GM19452 (cell line): ENCODE data around the gene PTPRD.
"Not testable (repeated sequence)": the region's sequence is repeated elsewhere in the genome, so short reads cannot be mapped to it uniquely, and the experiment has no call there.

ENCODE experiments used
- ATAC-seq: cut with Tn5 transposase; IDR thresholded peaks from one replicate; pipeline ENCODE4 v1.9.1; 2021; ENCODE audit not compliant: unreplicated experiment

The PTPRD gene

DNA sequence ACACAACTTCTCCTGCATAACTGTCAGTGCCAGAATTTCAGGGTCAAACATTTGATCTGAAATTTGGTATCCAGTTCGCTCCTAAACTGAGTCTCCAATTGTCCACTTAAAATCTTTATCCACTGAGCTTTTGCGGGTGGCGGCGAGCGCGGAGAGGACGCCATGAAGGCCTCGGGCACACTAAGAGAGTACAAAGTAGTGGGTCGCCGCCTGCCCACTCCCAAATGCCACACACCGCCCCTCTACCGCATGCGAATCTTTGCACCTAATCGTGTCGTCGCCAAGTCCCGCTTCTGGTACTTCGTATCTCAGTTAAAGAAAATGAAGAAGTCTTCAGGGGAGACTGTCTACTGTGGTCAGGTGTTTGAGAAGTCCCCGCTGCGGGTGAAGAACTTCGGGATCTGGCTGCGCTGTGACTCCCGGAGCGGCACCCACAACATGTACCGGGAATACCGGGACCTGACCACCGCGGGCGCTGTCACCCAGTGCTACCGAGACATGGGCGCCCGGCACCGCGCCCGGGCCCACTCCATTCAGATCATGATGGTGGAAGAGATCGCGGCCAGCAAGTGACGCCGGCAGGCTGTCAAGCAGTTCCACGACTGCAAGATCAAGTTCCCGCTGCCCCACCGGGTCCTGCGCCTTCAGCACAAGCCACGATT is 1899.5 kb downstream of the PTPRD start:
- no peak for ATAC-seq

DNA sequence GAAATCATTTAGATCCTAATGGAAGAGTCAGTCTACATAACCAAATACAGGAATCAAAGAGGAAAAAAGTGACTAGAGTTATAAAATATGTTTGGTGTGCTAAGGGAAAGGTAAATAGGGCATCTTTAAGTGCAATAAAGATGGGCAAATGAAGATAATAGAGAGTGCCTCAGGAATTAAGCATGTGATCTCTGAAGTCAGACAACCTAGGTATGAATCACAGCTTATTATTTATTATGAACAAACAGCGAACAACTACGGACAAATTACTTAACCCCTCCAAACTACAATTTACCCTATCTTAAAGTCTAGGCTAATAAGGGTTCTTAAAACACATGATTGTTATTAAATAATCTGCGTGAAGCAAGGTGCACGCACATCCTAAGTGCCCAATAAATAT is 1903.1 kb downstream of the PTPRD start:
- ATAC-seq, result no peak

DNA sequence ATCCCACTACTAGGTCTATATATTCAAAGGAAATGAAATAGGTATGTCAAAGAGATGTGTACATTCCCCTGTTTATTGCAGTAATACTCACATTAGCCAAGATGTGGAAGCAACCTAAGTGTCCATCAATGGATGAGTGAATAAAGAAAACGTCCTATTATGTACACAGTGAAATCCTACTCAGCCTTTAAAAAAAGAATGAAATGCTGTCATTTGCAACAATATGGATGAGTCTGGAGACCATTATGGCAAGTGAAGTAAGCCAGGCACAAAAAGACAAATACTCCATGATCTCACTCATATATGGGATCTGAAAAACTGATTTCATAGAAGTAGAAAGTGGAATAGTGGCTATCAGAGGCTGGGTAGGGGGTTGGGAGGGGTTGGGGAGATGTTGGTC is 1904.1 kb downstream of the PTPRD start:
- no peak for ATAC-seq

DNA sequence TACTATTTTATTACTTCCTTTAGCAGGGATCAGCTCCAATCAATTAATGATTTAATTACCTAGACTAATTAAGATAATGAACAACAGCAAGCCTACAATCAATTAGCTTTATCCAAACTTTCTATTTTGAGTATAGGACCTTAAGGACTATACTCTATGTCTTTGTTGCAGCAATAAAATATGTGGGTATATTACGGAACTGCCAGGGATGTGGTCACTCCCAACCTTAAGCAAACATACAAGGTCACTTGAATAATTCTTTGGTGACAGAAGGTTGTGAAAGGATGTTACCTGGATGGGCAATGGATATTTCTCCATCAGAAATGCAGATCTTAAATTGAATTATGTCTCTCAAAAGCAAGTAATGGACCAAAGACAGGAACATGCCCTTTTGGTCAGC is 1905.8 kb downstream of the PTPRD start:
- ATAC-seq, result no peak

DNA sequence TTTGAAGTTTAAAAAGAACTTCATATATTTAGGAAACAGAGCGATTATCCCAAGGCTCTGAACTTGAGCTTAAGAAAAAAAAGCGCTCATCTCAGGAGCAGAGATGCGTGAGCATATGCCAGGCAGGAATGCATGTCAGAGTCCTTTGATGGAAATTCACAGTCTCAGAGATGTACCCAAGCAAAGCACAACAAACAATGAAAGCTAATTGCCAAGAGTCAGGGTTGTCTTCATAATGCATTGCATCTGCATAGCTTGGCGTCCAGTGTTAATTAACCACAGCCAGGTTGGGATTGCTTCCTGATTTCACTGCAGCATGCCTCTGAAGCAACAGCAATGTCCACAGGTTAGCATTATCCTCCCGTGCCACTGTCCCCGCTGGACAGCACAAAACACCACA is 1906.3 kb downstream of the PTPRD start:
- no peak for ATAC-seq

DNA sequence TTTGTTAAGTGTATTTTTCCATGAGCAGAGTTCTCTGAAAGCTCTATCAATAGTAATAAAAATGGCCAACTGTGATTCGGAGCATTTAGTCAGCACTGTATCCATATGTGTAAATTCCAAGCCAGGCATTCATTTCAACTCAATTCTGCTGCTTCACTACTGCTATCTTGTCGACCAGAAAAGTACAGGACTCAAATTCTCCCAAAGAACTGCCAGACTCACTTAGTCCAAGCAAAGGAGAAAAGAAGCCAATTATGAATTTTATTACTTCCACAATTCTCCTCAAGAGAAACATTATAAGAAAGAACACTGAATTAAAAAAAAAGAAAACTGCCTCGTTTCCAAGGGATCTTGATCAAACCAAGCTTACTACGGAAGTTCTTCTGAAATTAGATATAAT is 1906.9 kb downstream of the PTPRD start:
- no peak for ATAC-seq

DNA sequence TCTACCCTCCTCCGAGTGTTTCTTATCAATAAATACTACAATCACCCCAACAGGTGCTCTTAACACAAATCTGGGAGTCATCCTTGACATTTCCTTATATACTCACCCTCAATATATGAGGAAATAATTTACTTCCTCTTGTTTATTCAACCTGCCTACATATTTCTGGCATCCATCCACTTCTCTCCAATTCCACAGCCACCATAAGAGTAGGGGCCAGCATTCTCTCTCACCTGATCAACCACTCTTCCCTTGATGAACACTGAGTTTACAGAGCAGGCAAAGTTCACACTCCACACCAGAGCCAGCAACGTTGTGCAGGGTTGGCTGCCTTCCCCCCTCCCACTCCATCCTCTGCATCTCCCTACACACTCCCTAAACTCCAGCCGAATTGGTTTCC is 1908.9 kb downstream of the PTPRD start:
- ATAC-seq, result no peak

DNA sequence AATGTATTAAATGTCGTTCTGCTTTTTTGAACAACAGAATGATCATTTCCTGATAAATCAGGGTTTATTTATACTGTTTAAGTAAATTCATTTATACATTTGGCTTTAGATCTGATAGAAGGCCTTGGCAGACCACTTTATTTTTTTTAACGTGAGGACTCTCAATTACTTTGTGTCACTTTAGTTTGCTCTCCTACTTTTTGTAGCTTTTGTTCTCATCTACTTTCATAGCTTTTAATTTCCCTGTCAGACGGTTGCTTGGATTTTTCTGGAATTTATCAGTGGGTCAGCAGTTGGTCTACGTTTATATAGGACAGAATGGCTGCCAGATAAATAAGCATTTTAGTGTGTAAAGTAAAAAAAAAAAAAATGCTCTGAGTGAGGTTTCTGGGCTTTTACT is 1910.9 kb downstream of the PTPRD start:
- no peak for ATAC-seq

DNA sequence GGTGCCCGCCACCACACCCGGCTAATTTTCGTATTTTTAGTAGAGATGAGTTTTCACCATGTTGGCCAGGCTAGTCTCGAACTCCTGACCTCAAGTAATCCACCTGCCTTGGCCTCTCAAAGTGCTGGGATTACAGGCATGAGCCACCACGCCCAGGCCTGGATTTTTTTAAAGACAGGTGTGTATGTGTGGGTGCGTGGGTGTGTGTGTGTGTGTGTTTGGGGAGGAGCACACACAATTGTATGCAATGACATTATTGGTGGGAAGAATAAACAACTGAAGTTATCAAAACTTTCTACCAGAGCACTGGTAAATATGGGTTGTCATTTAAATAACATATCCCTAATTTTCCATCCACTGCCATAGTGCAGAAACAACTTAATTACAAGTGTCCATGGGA is 1915.2 kb downstream of the PTPRD start:
- ATAC-seq, result not testable (repeated sequence)

DNA sequence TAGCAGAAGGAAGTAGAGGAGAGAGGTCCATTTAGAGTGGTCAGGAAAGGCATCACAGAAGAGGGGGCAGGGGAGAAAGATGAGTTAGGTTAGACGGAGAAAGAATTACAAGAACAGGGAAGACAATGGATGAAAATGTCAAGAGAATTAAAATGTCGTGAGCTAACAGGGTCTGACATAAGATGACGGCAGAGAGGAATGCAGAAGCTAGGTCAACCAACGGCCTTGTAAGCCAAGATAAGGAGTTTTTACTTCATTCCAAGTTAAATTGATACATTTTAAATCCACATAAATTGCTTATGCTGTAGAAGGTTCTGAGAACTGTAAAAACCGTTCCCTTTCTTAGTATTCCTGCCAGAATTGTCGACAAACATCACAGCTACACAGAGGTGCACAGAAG is 1916.3 kb downstream of the PTPRD start:
- ATAC-seq, result no peak

DNA sequence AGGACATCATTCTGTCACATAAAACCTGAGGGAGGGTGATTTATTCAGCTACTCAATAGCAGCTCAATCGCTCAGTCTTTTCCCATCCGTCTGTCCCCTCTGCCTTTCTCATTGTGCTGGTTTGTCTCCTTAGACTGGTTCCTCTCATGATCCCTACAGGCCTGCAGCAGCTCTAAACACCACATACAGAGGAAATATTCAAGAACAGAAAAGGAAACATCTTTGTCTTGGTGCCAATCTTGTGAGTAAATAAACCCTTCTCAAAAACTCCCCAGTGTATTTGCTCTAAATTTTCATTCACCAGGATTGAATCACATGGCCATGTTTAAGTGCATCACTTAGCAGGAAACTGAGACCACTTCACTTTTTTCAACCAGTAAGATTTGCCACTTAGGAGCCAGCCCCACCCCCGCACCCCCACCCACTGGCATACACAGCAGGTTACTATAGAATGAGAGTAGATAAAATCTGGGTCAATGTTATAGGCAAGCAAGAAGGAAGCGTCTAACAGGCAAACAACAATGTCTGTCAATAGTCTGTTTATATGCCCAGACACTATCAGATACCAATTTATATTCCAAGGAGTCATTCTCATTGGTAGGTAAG is 1917.7 kb downstream of the PTPRD start:
- no peak for ATAC-seq

DNA sequence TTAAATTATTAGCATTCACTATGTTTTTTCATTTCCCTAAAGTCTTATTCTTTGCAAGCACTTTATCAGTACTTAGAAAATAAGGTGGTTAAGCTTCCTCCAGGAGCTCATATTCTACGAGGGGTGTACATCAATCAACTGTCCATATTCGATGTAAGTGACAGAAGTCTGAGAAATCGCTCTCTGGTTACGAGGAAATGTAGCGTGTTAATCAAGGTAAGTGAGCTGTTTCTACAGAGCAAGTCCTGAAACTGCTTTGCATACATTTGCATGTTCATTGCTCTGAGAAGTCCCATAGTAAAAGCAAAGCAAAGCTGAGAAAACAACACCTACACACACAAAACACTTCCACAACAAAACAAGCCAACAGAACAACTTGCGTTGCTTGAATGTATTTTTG is 1919.3 kb downstream of the PTPRD start:
- no peak for ATAC-seq

DNA sequence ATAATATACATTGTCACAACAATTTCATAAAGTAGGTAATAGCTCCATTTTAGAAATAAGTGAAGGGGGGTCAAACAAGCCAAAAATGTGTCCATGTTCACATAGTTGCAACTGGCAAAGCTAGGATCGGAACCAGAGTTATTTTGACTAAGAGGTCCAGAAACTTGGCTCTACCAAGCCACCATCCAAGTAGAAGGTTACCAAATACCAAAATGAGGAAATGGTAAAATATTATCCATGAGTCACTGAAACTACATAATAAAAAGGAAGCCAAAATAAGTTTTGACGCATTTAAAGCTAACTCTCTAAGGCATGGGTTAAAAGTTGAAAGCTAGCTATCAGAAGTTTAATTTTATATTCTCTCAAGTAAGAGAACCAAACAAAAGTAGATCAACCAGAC is 1926.3 kb downstream of the PTPRD start:
- ATAC-seq, result no peak

DNA sequence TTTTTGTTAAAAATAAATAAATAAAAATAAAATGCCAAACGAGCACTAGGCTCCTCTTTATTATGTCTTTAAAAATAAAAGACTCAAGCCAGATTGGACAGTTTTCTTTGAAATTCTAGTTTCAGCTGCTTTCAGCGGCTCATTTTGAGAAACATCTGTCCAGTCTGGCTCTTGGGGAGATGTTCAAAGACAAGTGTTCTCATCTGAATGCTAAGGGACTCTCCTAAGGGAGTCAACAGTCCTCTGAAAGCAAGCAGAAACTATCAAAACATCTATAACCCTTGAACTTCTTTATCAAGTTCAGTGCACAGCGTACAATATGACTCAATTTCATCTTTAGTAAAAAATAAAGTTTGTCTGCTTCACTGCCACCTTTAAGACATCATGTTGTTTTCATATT is 1927.0 kb downstream of the PTPRD start:
- no peak for ATAC-seq

DNA sequence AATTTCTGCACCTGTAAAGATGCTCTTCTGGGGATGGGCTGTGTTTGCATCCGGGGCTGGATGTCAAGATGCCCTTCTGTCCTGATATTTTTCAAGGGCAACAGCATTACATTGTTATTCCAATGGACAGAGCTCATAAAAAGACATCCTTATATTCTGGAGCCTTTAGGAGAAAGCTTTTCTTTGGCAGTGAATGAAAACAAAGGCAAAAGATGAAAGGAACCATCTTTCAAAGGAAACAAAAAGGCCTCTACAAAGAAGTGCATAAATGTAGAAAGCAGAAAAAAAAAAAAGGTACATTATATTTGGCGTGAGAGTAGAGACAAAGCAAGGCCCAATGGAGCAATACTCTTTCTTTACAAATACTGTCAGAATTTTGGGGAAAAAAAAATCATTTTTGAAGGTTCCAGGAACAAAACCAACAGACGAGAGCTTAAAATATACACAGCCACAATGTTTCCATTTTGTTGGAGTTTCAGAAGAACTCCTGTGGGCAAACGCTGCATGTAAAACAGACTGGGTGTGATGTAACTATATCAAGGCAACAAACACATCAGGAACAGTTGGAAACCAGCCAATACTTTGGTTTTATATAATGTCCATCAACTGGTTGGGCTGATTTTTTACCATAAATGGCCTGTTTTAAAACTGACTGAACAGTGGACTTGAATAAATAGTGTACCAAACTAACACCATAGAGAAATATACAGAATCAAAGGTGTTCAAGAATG is 1927.7 kb downstream of the PTPRD start:
- no peak for ATAC-seq

DNA sequence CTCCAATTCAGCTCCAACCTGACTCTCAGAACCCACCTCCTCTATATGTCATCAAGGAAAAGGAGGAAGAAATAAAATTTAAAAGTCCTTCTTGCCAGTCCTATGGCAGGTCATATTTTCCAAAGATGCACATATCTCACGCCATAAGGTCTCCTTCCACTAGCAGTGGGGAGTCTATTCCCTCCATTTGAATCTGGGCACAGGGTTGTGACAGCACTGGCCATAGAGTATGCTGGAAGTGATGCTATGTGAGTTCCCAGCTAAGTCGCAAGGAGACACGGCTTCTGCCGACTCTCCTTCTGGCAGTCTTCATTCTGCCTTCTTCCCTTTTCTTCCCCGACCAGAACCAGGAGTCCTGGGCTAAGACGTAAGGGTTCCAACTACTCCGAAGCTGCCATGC is 1929.3 kb downstream of the PTPRD start:
- no peak for ATAC-seq

DNA sequence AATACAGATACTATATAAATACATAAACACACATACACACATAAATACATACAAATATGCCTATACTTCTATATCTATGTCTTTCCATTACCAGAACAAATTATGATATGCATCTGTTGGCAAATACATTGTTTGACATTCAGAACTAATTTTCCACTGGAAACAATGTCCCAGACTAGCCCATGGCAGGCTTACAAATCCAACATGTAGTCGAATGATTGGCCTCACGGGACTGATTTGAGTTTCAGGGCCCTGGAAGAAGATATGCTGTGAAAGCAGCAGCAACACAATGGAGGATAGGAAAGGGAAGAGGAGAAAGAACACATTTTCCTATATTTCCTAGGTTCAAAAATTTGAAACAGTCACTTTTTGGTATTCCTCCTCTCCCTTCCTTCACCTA is 1932.1 kb downstream of the PTPRD start:
- ATAC-seq, result no peak

DNA sequence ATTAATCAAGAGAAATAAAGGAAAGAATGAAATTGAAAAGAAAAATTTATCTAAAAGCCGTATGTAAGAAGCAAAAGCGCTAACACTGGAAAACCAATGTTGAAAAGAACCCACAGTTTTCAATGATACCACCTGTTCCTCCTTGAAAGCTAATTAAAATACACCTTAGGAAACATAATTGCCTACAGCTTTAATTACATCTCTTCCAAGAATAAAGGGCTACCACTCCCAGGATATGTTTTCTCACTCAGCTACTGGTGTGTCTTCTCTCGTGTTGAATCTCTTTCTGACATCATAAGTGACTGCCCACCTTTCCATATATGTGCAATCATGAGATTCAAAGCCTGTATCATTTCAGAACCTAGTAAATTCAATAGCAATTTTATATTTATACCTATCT is 1932.6 kb downstream of the PTPRD start:
- ATAC-seq, result no peak

DNA sequence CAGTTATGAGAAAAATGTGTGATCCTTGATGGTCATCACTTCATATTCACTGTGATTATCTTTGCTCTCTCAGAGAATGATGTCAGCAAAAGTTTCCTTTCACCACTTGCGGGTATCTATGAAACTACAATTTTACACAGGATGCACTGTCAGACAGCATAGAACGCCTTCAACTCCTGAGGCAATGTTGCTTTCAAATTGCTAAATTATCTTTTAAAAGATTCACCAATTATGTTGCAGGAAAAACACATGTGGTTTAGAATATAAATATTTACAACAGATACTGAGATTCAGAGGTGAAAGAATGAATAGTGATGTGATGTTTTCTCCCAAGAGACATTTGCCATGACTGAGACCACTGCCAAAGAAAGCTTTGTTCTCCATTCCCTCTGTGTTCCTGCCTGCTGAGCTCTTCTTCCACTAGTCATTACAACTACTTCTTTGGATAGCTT is 1933.4 kb downstream of the PTPRD start:
- ATAC-seq, result no peak

DNA sequence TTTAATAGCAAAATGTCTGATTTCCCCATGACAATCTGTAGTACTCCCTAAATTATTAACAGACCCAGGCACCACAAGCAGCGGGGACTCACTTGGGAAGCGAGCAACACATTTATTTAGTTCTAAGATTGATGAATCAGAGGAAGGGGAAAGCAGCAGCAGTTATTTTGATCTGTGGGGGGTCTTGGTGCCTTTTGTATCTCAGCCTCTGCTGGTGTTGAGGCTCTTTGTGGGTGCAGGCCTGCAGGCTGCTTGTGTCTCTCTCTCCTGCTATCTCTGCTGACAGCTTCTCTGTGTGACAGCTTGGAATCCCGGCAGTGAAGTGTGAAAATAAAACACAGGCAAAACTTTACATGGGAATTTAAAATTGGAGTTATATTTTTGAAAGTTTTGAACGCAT is 1935.1 kb downstream of the PTPRD start:
- ATAC-seq, result no peak

DNA sequence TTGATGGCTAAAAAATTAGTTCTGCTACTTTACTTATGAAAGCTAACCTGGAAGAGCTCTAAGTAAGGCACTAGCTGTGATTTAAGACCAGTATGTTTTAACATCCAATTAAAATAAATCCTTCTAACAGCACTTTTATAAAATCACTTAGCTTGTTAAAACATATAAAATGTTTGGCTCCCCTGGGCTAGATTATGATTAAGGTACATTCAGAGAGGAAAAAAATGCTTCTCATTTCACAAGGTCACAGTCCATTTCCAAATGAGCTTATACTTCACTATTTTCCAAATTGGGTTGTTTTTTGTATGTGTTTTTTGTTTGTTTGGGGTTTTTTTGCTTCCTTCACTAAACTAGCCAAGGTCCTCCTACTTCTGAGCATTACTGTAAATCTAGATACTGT is 1938.3 kb downstream of the PTPRD start:
- no peak for ATAC-seq

DNA sequence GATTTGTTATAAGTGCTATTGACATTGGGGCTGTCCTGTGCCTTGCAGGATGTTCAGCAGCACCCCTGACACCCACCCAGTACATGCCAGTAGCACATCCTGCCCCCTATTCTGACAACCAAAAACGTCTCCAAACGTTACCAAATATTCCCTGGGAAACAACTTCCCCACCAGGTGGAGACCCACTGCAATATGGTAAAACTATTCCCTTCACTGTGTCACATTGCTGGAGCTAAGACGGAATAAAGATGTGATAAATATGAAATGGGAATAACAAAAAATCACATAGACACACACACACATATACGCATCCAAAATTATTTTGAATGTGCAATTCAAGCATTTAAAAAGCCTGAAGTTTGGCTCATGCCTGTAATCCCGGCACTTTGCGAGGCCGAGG is 1939.0 kb downstream of the PTPRD start:
- no peak for ATAC-seq
